MCF 10A (cell line): ENCODE measurements around the gene TAS1R1. TPM values are rescaled to one million over a fixed set of nuclear protein-coding genes. Genes with fewer than 3 reads are reported as not detected.

Experiments
- BruUV-seq: library from RNA; stranded (reverse); fragments of 400-500 nt; replicated peaks from 2 replicates; lab custom pipeline; 2021; lab: Mats Ljungman, UMichigan
- CTCF ChIA-PET: fragments of 300-600 bp; sonication (Branson Sonifier 250); formaldehyde crosslinking; extraction: SDS; loops from one replicate; lab custom pipeline; 2021; ENCODE audit warnings: antibody characterized with exemption, inconsistent platforms; lab: Yijun Ruan, JAX
- POLR2A ChIA-PET: fragments of 300-600, 350-650 bp; sonication (Branson Sonifier 250); formaldehyde crosslinking; extraction: SDS; loops from one replicate; lab custom pipeline; 2020; ENCODE audit warnings: antibody characterized with exemption, inconsistent platforms; lab: Yijun Ruan, JAX
- DNase-seq: peaks from one replicate; pipeline ENCODE4 v3.0.0-alpha.2; 2018; ENCODE audit not compliant: unreplicated experiment
- H3K27ac Mint-ChIP-seq: one replicate; pipeline ENCODE4 v1.8.0; 2022; ENCODE audit warnings: mild to moderate bottlenecking, low read depth, mixed read lengths; ENCODE audit not compliant: unreplicated experiment
- H3K27me3 Mint-ChIP-seq: one replicate; pipeline ENCODE4 v1.8.0; 2022; ENCODE audit warnings: mixed read lengths; ENCODE audit not compliant: insufficient read depth, unreplicated experiment
- H3K36me3 Mint-ChIP-seq: one replicate; pipeline ENCODE4 v1.8.0; 2022; ENCODE audit warnings: mild to moderate bottlenecking, moderate library complexity, mixed read lengths; ENCODE audit not compliant: insufficient read depth, unreplicated experiment
- H3K4me1 Mint-ChIP-seq: one replicate; pipeline ENCODE4 v1.8.0; 2022; ENCODE audit warnings: mixed read lengths; ENCODE audit not compliant: insufficient read depth, unreplicated experiment
- H3K4me3 Mint-ChIP-seq: one replicate; pipeline ENCODE4 v1.8.0; 2022; ENCODE audit warnings: mild to moderate bottlenecking, moderate library complexity, mixed read lengths; ENCODE audit not compliant: unreplicated experiment
- H3K9me3 Mint-ChIP-seq: one replicate; pipeline ENCODE4 v1.8.0; 2022; ENCODE audit warnings: mixed read lengths; ENCODE audit not compliant: unreplicated experiment
- intact Hi-C: fragments of 100-400 bp; cut with micrococcal nuclease; formaldehyde crosslinking; loops from 2 replicates; pipeline ENCODE4 v1.14.1; 2022
- total RNA-seq: library from RNA; stranded (reverse); gene quantifications from 2 replicates; pipeline ENCODE4 v1.2.3, GENCODE V29; 2022
- TF ChIP-seq, protein P1 (sequence below): fragments of 200-600 bp; IDR thresholded peaks from one replicate; pipeline ENCODE4 v1.8.0; 2022; ENCODE audit warnings: antibody characterized with exemption, mild to moderate bottlenecking; ENCODE audit not compliant: unreplicated experiment

Gene TAS1R1
- total RNA-seq, 1 experiment from 2014 or later, result not detected

DNA sequence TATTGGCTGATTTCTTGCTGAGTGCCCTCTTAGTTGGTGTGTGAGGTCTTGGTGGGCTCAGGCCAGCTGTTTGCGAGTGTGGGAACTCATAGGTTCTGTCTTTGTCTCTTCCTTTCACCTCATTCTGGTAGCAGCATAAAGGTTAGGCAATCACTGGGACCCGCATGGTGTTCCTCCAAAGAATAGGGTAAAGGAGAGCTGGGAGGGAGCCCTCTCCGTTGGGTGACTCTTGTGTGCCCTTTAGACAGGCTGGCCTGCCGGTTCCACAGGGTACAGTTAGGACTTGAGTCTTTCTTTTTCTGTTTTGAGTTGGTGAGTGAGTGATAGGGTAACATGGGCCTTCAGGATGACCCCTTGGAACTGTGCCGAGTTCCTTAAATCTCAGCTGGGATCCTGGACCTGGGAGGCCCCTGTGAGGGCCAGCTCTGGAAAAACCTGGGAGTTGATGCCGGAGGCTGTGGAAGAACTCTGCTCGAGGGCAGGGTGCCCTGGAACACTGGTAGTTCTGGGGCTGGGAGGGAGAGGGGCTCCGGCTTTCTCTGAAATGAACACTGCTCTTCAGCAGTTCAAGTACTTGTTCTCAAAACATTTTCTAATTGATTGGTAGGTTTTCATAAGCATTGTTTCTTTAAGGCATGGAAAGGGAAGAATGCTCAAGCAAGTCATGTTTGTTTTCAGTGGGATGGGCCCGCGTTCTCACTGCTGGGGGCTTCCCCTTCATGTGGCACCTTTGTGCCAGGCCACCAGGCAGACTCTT is 67.5 kb downstream of the TAS1R1 start:
- ChIA-PET POLR2A (interaction anchor here (0.9 to 1.5 kb wide), 2 partner anchors 10 to 35 kb away, joined by 3 to 4 read pairs; no protein-coding TSS in a partner anchor), CTCF (interaction anchor here (1.3 kb wide), 1 partner anchor 133 kb away, joined by 3 read pairs; no protein-coding TSS in a partner anchor)
- intact Hi-C loops, result no loop called here
- BruUV-seq, result no TSS peak
- TF ChIP-seq, protein P1, sequence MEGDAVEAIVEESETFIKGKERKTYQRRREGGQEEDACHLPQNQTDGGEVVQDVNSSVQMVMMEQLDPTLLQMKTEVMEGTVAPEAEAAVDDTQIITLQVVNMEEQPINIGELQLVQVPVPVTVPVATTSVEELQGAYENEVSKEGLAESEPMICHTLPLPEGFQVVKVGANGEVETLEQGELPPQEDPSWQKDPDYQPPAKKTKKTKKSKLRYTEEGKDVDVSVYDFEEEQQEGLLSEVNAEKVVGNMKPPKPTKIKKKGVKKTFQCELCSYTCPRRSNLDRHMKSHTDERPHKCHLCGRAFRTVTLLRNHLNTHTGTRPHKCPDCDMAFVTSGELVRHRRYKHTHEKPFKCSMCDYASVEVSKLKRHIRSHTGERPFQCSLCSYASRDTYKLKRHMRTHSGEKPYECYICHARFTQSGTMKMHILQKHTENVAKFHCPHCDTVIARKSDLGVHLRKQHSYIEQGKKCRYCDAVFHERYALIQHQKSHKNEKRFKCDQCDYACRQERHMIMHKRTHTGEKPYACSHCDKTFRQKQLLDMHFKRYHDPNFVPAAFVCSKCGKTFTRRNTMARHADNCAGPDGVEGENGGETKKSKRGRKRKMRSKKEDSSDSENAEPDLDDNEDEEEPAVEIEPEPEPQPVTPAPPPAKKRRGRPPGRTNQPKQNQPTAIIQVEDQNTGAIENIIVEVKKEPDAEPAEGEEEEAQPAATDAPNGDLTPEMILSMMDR, result no peak
- no peak overlapping the region for H3K27ac Mint-ChIP-seq
- no peaks in the 10 kb centered on the region for H3K9me3 Mint-ChIP-seq
- no peak for DNase-seq
- no peaks in the 10 kb centered on the region for H3K27me3 Mint-ChIP-seq
- H3K4me3 Mint-ChIP-seq, result no peak overlapping the region
- H3K36me3 Mint-ChIP-seq, result peaks cover 60% of the 10 kb centered on the region
- H3K4me1 Mint-ChIP-seq, result peaks cover 3% of the 10 kb centered on the region

DNA sequence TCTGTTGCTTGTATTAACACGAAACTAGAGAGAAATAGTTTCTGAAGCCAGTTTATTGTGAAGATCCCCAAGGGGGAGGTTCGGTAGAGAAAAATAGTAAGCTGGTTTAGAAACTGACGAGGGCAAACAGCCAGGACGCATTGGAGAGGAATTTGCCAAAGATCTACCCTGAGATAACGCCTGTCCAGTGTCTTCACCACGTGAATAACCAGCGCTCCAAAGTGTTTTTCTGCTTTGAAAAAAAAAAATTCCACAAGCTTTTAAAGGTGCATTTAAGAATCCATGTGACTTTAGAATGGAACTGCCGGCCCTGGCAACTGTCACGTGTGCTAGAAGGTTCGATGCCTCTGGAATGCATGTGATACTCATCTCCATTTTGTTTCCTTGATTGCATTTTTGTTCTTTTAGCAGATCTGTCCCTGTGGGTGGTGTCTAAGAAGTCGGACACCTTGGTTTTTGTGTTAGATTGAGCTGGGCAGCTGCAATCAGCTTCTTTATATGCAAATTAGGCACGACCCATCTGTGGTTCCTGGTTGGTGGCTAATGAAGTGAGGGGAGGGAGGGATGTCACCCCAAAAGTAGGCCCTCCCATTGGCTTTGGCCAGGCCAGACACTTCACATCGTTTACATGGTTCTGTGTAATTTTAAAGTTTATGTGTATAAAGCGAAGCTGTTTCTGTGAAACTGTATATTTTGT is 68.3 kb downstream of the TAS1R1 start:
- Mint-ChIP-seq H3K4me1 (peaks cover 8% of the 10 kb centered on the region), H3K27ac (no peak overlapping the region), H3K27me3 (no peaks in the 10 kb centered on the region), H3K9me3 (no peaks in the 10 kb centered on the region), H3K4me3 (no peak overlapping the region), H3K36me3 (peaks cover 63% of the 10 kb centered on the region)
- TF ChIP-seq, protein P1, result no peak
- no peak for DNase-seq
- ChIA-PET CTCF (interaction anchor here (0.7 to 1.3 kb wide), 3 partner anchors 11 to 140 kb away, joined by 3 to 5 read pairs (median 3); no protein-coding TSS in a partner anchor), POLR2A (interaction anchor here (0.9 to 2.6 kb wide), 5 partner anchors 7 to 23 kb away, joined by 3 to 13 read pairs (median 4); partner anchors contain the start of gene KLHL21)
- no TSS peak for BruUV-seq
- intact Hi-C loops, result no loop called here

DNA sequence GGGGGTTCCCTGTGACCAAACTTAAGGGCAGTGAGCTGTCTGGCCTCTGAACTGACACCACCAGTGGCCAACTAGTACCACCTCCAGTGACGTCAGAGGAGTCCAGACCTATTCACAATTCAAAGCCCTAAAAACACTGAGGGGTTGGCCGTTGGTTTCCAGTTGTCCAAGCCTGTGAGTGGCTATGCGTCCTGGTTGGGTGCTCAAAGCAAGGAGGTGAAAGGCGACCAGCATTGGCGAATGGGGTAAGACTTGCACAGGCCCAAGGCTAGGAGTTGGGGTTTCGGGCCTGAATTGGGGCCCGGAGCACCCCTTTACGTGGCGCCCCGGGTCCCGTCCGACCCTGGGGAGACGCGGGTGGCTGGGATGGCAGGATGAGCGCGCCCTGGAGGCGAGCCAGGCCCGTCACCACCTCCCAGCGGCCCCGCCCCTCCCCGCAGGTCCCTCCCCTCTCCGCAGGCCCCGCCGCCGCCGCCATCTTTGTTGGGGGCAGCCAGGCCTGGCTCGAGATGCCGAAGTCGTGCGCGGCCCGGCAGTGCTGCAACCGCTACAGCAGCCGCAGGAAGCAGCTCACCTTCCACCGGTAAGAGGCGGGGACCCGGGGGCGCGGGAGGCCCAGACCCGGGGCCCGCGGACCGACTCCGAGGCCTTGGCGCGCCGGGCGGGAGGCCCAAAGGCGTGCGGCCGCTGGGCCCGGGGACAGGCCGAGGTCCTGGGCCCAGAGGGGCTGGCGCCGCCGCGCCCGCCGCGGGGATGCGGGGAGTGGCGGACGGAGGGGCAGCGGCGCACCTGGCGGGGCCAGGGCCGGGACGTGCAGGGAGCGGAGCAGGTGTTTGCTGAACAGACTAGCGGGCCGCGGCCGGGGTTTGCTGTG is 69.8 kb downstream of the TAS1R1 start, which contains the start of gene THAP3:
Gene THAP3 (plus strand): TSS at position 159 of the 874 bp plus-strand sequence. CDS start 351 bp downstream, at position 510.
- peak within 1 kb of the TSS; percentile 82 for H3K27ac Mint-ChIP-seq
- H3K4me1 Mint-ChIP-seq, result peaks cover 8% of the 10 kb centered on the region
- ChIA-PET POLR2A (interaction anchor here (0.6 to 2.6 kb wide), 9 partner anchors 9 to 30 kb away, joined by 3 to 13 read pairs (median 5); partner anchors contain the start of gene KLHL21), CTCF (interaction anchor here (0.6 to 1.3 kb wide), 4 partner anchors 13 to 148 kb away, joined by 3 to 5 read pairs (median 3); no protein-coding TSS in a partner anchor)
- no TSS peak for BruUV-seq
- DNase-seq, result peak; percentile 82
- TF ChIP-seq, protein P1, result no peak
- H3K4me3 Mint-ChIP-seq, result peak within 1 kb of the TSS; percentile 84
- H3K9me3 Mint-ChIP-seq, result no peaks in the 10 kb centered on the region
- H3K36me3 Mint-ChIP-seq, result peaks cover 62% of the 10 kb centered on the region
- intact Hi-C loops, result no loop called here
- H3K27me3 Mint-ChIP-seq, result no peaks in the 10 kb centered on the region
